Measurements from ENCODE around the gene FBXO34.

DNA sequence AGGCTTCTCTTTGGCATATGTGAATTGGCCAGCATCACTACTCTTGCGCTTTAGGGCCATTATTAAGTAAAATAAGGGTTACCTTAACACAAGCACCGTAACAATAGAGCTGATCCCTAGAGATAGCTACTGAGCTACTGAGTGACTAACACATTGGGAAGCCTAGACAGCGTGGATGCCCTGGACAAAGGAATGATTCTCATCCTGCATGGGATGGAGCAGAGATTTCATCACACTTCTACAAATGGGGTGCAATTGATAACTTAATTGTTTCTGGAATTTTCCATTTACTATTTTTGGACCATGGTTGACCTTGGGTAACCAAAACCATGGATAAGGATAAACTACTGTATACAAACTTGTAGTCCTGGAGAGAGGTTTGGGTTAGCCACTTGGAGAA is 57.1 kb downstream of the FBXO34 start:
- TF ChIP-seq, protein P1, sequence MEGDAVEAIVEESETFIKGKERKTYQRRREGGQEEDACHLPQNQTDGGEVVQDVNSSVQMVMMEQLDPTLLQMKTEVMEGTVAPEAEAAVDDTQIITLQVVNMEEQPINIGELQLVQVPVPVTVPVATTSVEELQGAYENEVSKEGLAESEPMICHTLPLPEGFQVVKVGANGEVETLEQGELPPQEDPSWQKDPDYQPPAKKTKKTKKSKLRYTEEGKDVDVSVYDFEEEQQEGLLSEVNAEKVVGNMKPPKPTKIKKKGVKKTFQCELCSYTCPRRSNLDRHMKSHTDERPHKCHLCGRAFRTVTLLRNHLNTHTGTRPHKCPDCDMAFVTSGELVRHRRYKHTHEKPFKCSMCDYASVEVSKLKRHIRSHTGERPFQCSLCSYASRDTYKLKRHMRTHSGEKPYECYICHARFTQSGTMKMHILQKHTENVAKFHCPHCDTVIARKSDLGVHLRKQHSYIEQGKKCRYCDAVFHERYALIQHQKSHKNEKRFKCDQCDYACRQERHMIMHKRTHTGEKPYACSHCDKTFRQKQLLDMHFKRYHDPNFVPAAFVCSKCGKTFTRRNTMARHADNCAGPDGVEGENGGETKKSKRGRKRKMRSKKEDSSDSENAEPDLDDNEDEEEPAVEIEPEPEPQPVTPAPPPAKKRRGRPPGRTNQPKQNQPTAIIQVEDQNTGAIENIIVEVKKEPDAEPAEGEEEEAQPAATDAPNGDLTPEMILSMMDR (IDR thresholded peaks at IDR 0.05; ENCODE audit: poor library complexity): no peak
- TF ChIP-seq EZH2 (IDR thresholded peaks at IDR 0.05; ENCODE audit: borderline replicate concordance): no peak

Data from hepatocyte (in vitro differentiated cells).